ENCODE measurements around the gene DTNBP1. TPM values are rescaled to one million over a fixed set of nuclear protein-coding genes. Genes with fewer than 3 reads are reported as not detected.
A peak's percentile ranks its signal among the peaks of the same experiment; 100 is the strongest.
"Not testable (repeated sequence)": the region's sequence is repeated elsewhere in the genome, so short reads cannot be mapped to it uniquely, and the experiment has no call there.

Gene DTNBP1
- total RNA-seq, 1 experiment from 2014 or later: 2.7 TPM

DNA sequence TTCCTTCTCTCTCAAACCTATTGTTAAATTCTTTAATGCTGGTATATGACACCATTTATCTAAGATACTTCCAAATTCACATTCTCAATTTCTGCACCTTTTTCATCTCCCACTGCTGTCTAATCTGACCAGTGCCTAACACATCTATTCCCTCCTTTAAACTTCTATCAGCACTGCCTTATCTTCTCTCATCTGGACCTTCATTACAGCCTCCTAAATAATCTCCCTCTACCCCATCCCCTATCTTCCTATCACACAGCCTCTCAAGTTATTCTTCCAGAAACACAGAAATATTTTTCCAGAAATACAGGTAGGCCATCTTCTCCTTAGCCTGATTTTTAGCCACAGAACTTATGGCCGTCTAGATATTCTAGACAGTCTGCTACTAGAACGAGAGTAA is 5.5 kb downstream of the DTNBP1 start:
- no peak overlapping the region for H3K27ac ChIP-seq
- no peak overlapping the region for H3K4me3 ChIP-seq
- H3K36me3 ChIP-seq: peaks cover 9% of the 10 kb centered on the region
- no peaks in the 10 kb centered on the region for H3K9me3 ChIP-seq (replicated peaks)
- H3K4me1 ChIP-seq (replicated peaks): peaks cover 4% of the 10 kb centered on the region; the same call in 1 of the 2 replicates
- DNase-seq (ENCODE audit: low read depth in 1 of 2, low spot score in 2 of 2): no peak
- no peaks in the 10 kb centered on the region for H3K27me3 ChIP-seq (replicated peaks)

DNA sequence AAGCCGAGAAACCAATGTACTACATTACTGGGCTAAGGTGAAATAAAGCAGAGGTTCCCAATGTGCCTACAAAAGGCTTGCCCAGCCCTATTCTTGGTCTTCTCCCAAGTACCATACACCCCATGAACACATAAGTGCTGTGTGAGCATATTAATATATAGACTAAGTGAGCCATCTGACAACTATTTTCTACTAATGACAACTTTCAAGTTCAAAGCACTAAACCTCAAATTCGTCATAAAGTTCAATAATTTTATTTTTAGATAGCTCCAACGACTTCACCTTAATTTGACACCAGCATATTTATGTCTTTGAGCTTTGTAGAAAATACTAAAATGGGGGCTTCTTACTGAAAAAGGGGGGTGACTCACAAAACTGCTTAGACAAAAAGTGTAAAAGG is 6.7 kb downstream of the DTNBP1 start:
- DNase-seq (ENCODE audit: low read depth in 1 of 2, low spot score in 2 of 2): no peak
- Histone ChIP-seq H3K36me3 (peaks cover 8% of the 10 kb centered on the region; the same call in 1 of the 2 replicates), H3K27me3 (replicated peaks) (no peaks in the 10 kb centered on the region), H3K27ac (no peak overlapping the region), H3K9me3 (replicated peaks) (no peaks in the 10 kb centered on the region), H3K4me3 (no peak overlapping the region), H3K4me1 (replicated peaks) (no peaks in the 10 kb centered on the region)

DNA sequence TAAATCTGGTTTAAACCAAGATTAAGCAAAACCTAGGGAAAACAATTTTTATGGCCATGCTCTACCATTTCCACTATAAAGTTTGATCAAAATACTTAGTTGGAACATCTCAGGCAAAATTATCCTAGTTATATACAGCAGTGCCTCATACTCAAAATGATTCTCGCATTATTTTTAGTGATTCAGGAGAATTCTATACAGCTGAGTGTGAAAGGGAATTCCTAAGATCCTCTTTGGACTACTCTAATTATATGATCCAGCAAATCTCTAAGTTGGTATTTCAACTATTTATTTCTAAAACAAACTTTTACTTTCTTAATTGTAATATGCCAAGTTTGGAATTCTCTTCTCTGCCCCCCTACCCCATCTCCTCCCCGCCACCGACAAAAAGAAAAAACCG is 8.6 kb downstream of the DTNBP1 start:
- DNase-seq (ENCODE audit: low read depth in 1 of 2, low spot score in 2 of 2): no peak
- Histone ChIP-seq H3K27ac (no peak overlapping the region), H3K9me3 (replicated peaks) (no peaks in the 10 kb centered on the region), H3K4me3 (no peak overlapping the region), H3K4me1 (replicated peaks) (no peaks in the 10 kb centered on the region), H3K27me3 (replicated peaks) (no peaks in the 10 kb centered on the region), H3K36me3 (0 out of 2 replicates have a peak, but pooled peaks cover 3% of the 10 kb centered on the region)

DNA sequence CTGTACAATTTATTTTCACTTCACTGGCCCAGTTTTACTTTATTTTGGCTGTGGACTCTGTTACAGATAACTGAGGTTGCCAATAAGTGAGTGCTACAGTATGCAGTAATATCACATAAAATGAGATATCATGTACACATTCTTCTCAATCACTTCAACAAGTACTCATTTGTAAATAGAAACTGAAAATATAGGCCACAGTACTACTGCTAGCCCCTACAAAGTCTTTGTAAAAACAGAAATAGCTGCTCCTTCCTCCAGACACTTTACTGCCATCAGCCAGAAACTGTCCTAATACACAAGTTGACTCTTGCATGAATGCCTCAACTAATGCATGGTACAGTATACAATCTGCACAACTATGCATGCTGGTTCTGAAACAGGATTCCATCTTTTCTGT is 9.2 kb downstream of the DTNBP1 start:
- no peak overlapping the region for H3K27ac ChIP-seq
- H3K27me3 ChIP-seq (replicated peaks): no peaks in the 10 kb centered on the region
- H3K4me1 ChIP-seq (replicated peaks): no peaks in the 10 kb centered on the region
- H3K36me3 ChIP-seq: 0 out of 2 replicates have a peak, but pooled peaks cover 3% of the 10 kb centered on the region
- H3K9me3 ChIP-seq (replicated peaks): no peaks in the 10 kb centered on the region
- no peak for DNase-seq (ENCODE audit: low read depth in 1 of 2, low spot score in 2 of 2)
- no peak overlapping the region for H3K4me3 ChIP-seq

DNA sequence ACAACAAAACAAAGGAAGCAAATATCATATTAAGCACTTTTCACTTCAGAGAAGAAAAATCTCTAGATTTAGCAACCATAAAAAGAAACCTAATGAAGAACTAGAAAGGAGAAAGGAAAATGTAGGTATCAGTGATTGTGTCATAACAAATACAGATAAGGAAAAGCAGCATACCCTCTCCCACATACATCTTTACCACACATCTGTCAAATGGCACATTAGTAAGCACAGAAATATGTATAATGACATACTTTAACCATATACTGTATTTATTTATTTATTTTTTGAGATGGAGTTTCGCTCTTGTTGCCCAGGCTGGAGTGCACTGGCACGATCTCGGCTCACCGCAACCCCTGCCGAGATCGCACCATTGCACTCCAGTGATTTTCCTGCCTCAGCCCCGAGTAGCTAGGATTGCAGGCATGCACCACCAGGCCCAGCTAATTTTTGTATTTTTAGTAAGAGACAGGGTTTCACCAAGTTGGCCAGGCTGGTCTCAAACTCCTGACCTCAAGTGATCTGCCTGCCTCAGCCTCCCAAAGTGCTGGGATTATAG is 12.7 kb downstream of the DTNBP1 start:
- DNase-seq (ENCODE audit: low read depth in 1 of 2, low spot score in 2 of 2); H3K4me1 ChIP-seq (replicated peaks): not testable (repeated sequence)

DNA sequence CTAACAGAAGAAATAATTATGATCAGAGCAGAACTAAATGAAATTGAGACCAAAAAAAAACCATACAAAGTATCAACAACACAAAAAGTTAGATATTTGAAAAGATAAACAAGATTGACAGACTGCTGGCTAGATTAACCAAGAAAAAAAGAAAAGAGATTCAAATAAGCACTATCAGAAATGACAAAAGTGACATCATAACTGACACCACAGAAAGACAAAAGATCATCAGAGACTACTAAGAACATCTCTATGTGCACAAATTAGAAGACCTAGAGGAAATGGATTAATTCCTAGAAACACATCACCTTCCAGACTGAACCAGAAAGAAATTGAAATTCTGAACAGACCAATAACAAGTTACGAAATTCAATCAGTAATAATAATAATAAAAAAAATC is 17.9 kb downstream of the DTNBP1 start:
- Histone ChIP-seq H3K4me3 (no peak overlapping the region), H3K36me3 (peaks cover 8% of the 10 kb centered on the region; the same call in 1 of the 2 replicates), H3K4me1 (replicated peaks) (no peaks in the 10 kb centered on the region), H3K27me3 (replicated peaks) (no peaks in the 10 kb centered on the region), H3K9me3 (replicated peaks) (0 out of 2 replicates have a peak, but pooled peaks cover 3% of the 10 kb centered on the region), H3K27ac (no peak overlapping the region)
- DNase-seq (ENCODE audit: low read depth in 1 of 2, low spot score in 2 of 2): no peak

More for the DNA sequence above, 12.7 kb downstream of the DTNBP1 start:
- not testable (repeated sequence) for H3K27me3 ChIP-seq (replicated peaks); H3K4me3 ChIP-seq; H3K27ac ChIP-seq; H3K36me3 ChIP-seq; H3K9me3 ChIP-seq (replicated peaks)

DNA sequence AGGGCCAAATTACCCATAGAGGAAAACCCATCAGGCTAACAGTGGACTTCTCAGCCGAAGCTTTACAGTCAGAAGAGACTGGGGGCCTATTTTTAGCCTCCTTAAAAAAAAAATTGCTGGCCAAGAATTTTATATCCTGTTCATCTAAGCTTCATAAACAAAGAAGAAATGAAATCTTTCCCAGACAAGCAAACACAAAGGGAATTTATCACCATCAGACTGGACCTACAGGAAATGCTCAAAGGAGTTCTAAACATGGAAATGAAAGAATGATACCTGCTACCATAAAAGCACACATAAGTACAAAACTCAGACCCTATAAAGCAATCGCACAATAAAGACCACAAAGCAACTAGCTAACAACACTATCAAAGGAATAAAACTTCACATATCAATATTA is 19.3 kb downstream of the DTNBP1 start:
- Histone ChIP-seq H3K4me1 (replicated peaks) (no peaks in the 10 kb centered on the region), H3K4me3 (no peak overlapping the region), H3K36me3 (peaks cover 8% of the 10 kb centered on the region; the same call in 1 of the 2 replicates), H3K27me3 (replicated peaks) (no peaks in the 10 kb centered on the region), H3K9me3 (replicated peaks) (0 out of 2 replicates have a peak, but pooled peaks cover 3% of the 10 kb centered on the region), H3K27ac (no peak overlapping the region)
- DNase-seq (ENCODE audit: low read depth in 1 of 2, low spot score in 2 of 2): no peak

DNA sequence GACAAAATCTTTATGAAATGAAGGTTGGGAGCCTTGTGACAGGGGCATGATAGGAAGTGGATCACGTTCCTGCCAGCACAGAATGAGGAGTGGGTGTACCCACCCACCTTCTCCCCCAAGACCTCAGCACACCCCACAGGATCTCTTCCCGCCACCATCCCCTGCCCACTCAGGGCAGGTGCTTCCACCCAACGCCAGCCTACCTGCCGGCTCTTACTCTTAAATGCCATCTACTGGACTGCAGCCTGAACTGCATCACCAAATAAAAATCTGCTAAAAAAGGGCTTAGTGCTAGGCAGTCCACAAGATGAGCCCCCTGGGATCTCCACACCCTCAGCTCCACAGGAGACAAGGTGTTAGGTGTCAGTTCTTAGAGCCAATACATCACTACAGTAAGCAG is 20.6 kb downstream of the DTNBP1 start:
- Histone ChIP-seq H3K36me3 (peaks cover 8% of the 10 kb centered on the region; the same call in 1 of the 2 replicates), H3K9me3 (replicated peaks) (0 out of 2 replicates have a peak, but pooled peaks cover 3% of the 10 kb centered on the region), H3K4me1 (replicated peaks) (no peaks in the 10 kb centered on the region), H3K27ac (no peak overlapping the region), H3K27me3 (replicated peaks) (no peaks in the 10 kb centered on the region), H3K4me3 (no peak overlapping the region)
- DNase-seq (ENCODE audit: low read depth in 1 of 2, low spot score in 2 of 2): no peak

DNA sequence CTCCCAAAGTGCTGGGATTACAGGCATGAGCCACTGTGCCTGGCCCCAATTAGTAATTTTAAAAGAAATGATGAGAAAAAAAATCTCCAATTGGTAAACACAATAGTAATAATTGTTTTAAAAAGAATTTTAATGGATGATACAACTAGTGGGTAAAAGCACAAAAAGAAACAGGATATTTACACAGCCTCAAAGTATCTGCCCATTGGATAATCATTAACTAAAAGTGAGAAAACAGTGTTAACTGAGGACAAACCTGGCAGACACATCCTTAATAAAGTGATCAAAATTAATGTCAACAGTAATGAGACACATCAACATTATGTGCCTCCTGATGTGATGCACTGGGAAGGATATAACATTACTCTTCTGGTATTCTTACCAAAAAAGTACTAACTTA is 24.5 kb downstream of the DTNBP1 start:
- no peak overlapping the region for H3K4me3 ChIP-seq
- H3K36me3 ChIP-seq: peaks cover 7% of the 10 kb centered on the region; the same call in 1 of the 2 replicates
- no peak for DNase-seq (ENCODE audit: low read depth in 1 of 2, low spot score in 2 of 2)
- no peak overlapping the region for H3K27ac ChIP-seq
- H3K9me3 ChIP-seq (replicated peaks): 0 out of 2 replicates have a peak, but pooled peaks cover 2% of the 10 kb centered on the region
- H3K4me1 ChIP-seq (replicated peaks): peaks cover 7% of the 10 kb centered on the region
- H3K27me3 ChIP-seq (replicated peaks): no peaks in the 10 kb centered on the region

DNA sequence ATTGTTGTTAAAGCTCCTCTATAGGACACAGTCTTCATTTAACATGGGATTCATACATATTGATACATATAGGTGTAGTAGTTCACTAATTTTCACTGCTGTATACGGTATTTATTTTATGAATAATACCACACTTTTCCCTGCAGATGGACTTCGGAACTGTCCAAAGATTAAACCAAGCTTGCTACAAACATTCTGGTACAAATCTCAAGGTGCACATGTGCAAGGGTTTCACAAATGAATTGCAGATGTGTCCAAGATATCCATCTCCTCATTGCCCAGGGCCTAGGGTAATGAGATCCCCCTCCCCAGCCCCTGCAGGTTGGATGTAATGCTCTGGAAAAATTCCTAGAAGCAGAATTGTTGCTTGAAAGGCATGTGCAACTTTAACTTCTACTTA is 31.4 kb downstream of the DTNBP1 start:
- no peaks in the 10 kb centered on the region for H3K36me3 ChIP-seq
- no peak overlapping the region for H3K27ac ChIP-seq
- H3K4me1 ChIP-seq (replicated peaks): peaks cover 12% of the 10 kb centered on the region
- H3K9me3 ChIP-seq (replicated peaks): no peaks in the 10 kb centered on the region
- H3K27me3 ChIP-seq (replicated peaks): no peaks in the 10 kb centered on the region
- DNase-seq (ENCODE audit: low read depth in 1 of 2, low spot score in 2 of 2): no peak
- no peak overlapping the region for H3K4me3 ChIP-seq

DNA sequence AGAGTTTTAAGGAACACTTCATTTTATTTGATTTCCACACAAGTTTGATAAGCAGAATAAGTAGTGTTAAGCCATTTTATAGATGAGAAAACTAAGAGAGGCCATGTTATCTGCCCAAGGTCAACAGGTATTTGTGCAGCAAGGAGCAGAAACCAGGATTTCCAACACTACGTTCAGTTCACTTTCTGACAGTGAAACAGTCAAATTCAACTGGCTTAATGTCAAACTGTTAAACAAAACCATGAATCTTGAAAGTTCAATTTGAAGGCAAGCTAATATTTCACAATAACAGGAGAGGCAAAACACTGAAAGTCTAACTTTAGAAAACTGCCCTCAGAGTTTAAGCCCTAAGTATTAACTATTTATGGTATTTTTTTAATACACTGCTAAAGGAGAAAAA is 32.6 kb downstream of the DTNBP1 start:
- no peak for DNase-seq (ENCODE audit: low read depth in 1 of 2, low spot score in 2 of 2)

DNA sequence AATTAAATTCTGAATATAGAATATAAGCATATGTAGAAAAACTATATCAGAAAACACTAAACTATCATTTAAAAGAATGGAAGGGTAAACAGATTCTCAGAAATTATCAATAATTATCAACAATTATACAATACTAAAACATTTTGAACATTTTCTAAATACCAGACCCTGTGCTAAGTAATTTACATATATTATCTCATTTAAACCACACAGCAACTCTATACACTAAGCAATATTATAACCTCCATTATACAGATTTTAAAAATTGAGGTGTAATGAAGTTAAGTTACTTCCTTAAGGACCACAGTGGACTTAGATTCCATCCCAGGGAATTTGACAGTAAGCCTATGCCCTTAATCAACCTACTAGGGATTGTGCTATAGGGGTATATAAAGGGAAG is 33.3 kb downstream of the DTNBP1 start:
- Histone ChIP-seq H3K9me3 (replicated peaks) (no peaks in the 10 kb centered on the region), H3K27me3 (replicated peaks) (no peaks in the 10 kb centered on the region), H3K27ac (no peak overlapping the region), H3K4me3 (no peak overlapping the region), H3K4me1 (replicated peaks) (peaks cover 12% of the 10 kb centered on the region), H3K36me3 (no peaks in the 10 kb centered on the region)
- no peak for DNase-seq (ENCODE audit: low read depth in 1 of 2, low spot score in 2 of 2)

More for the DNA sequence above, 32.6 kb downstream of the DTNBP1 start:
- no peaks in the 10 kb centered on the region for H3K27me3 ChIP-seq (replicated peaks)
- no peak overlapping the region for H3K27ac ChIP-seq
- peaks cover 12% of the 10 kb centered on the region for H3K4me1 ChIP-seq (replicated peaks)
- H3K4me3 ChIP-seq: no peak overlapping the region
- H3K9me3 ChIP-seq (replicated peaks): no peaks in the 10 kb centered on the region
- H3K36me3 ChIP-seq: no peaks in the 10 kb centered on the region

DNA sequence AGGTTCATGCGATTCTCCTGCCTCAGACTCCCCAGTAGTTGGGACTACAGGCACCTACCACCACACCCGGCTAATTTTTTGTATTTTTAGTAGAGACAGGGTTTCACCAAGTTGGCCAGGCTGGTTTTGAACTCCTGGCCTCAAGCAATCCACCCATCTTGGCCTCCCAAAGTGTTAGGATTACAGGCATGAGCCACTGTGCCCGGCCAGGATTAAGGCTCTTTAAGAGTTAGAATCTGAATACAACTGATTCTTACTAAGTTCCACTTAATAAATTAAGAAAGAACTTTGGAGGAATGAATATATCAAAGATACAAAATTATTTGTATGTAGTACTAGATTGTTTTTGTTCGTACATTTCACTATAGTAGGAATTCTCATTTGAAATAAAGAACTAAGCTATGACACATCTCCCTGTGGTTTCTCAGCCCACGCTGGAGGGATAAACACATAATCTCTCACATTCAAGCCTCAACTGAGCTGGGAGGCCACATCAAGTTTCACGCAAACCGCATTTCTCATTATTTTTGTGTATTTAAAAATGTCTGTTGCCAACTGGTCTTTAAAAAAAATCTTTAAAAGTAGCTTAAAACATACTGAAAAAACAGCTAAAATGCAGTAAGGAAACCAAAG is 34.2 kb downstream of the DTNBP1 start:
- no peak overlapping the region for H3K4me3 ChIP-seq
- no peaks in the 10 kb centered on the region for H3K27me3 ChIP-seq (replicated peaks)
- no peaks in the 10 kb centered on the region for H3K9me3 ChIP-seq (replicated peaks)
- peaks cover 7% of the 10 kb centered on the region for H3K4me1 ChIP-seq (replicated peaks)
- H3K27ac ChIP-seq: no peak overlapping the region
- peak; percentile 71 to 83 for DNase-seq (ENCODE audit: low read depth in 1 of 2, low spot score in 2 of 2)
- peaks cover 6% of the 10 kb centered on the region; the same call in 1 of the 2 replicates for H3K36me3 ChIP-seq

DNA sequence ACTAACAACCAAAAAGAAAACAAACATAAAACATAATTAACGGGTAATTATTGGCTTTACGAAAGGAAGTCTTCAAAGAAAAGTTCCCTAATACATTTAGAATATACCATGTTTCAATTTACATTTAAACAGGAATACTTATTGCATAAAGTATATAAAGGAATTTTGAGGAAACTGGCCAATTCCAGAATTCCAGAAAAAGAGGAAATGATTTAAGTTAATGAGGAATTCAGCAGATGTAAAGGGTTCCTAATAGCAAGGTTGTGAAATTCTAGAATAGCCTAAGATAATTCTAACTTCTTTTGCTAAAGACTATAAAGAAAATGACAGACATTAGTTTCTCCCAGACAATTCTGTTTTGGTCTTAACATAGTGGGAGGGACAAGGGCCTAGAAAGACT is 35.0 kb downstream of the DTNBP1 start:
- H3K4me1 ChIP-seq (replicated peaks): no peaks in the 10 kb centered on the region
- H3K4me3 ChIP-seq: no peak overlapping the region
- H3K27me3 ChIP-seq (replicated peaks): no peaks in the 10 kb centered on the region
- H3K36me3 ChIP-seq: peaks cover 7% of the 10 kb centered on the region; the same call in 1 of the 2 replicates
- no peak for DNase-seq (ENCODE audit: low read depth in 1 of 2, low spot score in 2 of 2)
- H3K27ac ChIP-seq: no peak overlapping the region
- no peaks in the 10 kb centered on the region for H3K9me3 ChIP-seq (replicated peaks)

All from SJSA1 (cell line).